Measurements from ENCODE around the gene ADIRF.

GRCh38 chr10:86952106-86952505, 16.2 kb upstream of the ADIRF start:
- TF ChIP-seq CTCF (IDR thresholded peaks at IDR 0.05) (no peak), POLR2A (IDR thresholded peaks at IDR 0.05) (no peak), POLR2AphosphoS5 (IDR thresholded peaks at IDR 0.05) (no peak), EP300 (IDR thresholded peaks at IDR 0.05) (no peak)
